Smooth muscle cell (in vitro differentiated cells): ENCODE results near the gene PPP6R2. TPM values are rescaled to one million over a fixed set of nuclear protein-coding genes. Genes with fewer than 3 reads are reported as not detected.
"Not testable (repeated sequence)": the region's sequence is repeated elsewhere in the genome, so short reads cannot be mapped to it uniquely, and the experiment has no call there.

Experiments used
- DNase-seq: peaks from one replicate; lab custom pipeline; 2025; ENCODE audit not compliant: unreplicated experiment; lab: John Stamatoyannopoulos, UW
- H2AFZ ChIP-seq: fragments of 200-600 bp; sonication (generic); 2 replicates; pipeline ENCODE4 v1.6.0; 2016; ENCODE audit warnings: antibody characterized with exemption, low read depth, mild to moderate bottlenecking
- H3F3A ChIP-seq: fragments of 200-600 bp; sonication (generic); 2 replicates; pipeline ENCODE4 v1.6.0; 2017; ENCODE audit warnings: antibody characterized with exemption, low read depth
- H3K27ac ChIP-seq: fragments of 200-600 bp; sonication (generic); 2 replicates; pipeline ENCODE4 v1.5.1; 2016; ENCODE audit warnings: low read depth, mild to moderate bottlenecking
- H3K27me3 ChIP-seq: fragments of 200-600 bp; sonication (generic); 2 replicates; pipeline ENCODE4 v1.6.1; 2016; ENCODE audit warnings: low read depth, mild to moderate bottlenecking
- H3K36me3 ChIP-seq: fragments of 200-600 bp; sonication (generic); 2 replicates; pipeline ENCODE4 v1.5.1; 2016; ENCODE audit warnings: low read depth
- H3K4me1 ChIP-seq: fragments of 200-600 bp; sonication (generic); 2 replicates; pipeline ENCODE4 v1.5.1; 2016; ENCODE audit warnings: low read depth
- H3K4me2 ChIP-seq: fragments of 200-600 bp; sonication (generic); 2 replicates; pipeline ENCODE4 v1.6.0; 2016; ENCODE audit warnings: mild to moderate bottlenecking
- H3K4me3 ChIP-seq: fragments of 200-600 bp; sonication (generic); 2 replicates; pipeline ENCODE4 v1.5.1; 2016; ENCODE audit warnings: mild to moderate bottlenecking
- H3K79me2 ChIP-seq: fragments of 200-600 bp; sonication (generic); 2 replicates; pipeline ENCODE4 v1.6.0; 2016; ENCODE audit warnings: low read depth, mild to moderate bottlenecking
- H3K9ac ChIP-seq: fragments of 200-600 bp; sonication (generic); 2 replicates; pipeline ENCODE4 v1.6.0; 2016; ENCODE audit warnings: low read depth
- H3K9me3 ChIP-seq: fragments of 200-600 bp; sonication (generic); replicated peaks from 2 replicates; pipeline ENCODE4 v1.5.1; 2016; ENCODE audit warnings: low read depth
- H4K20me1 ChIP-seq: fragments of 200-600 bp; sonication (generic); 2 replicates; pipeline ENCODE4 v1.6.0; 2016; ENCODE audit warnings: low read depth
- WGBS: methylation state at CpG from one replicate; pipeline ENCODE4 v1.1.7; 2016; ENCODE audit warnings: low lambda C conversion rate; 5-methylcytosine and 5-hydroxymethylcytosine counted together
- polyA plus RNA-seq: library from polyadenylated mRNA; unstranded; fragments of >200 nt; fragmentation: Nextera tagmentation; extraction: Ambion mirVana; gene quantifications from 2 replicates; pipeline ENCODE4 v1.2.1, GENCODE V29; 2016
- total RNA-seq: library from RNA; depleted of rRNA; stranded (reverse); fragments of >200 nt; gene quantifications from 2 replicates; pipeline ENCODE4 v1.2.3, GENCODE V29; 2014
- TF ChIP-seq, protein P1 (sequence below): fragments of 200-600 bp; sonication (generic); IDR thresholded peaks from 2 replicates; pipeline ENCODE4 v1.5.1; 2017; ENCODE audit warnings: borderline replicate concordance, mild to moderate bottlenecking, antibody characterized with exemption; ENCODE audit not compliant: insufficient read depth, poor library complexity, severe bottlenecking

The PPP6R2 gene
- total and polyA plus RNA-seq, 2 experiments from 2014 or later = 24.6 to 36.3 TPM

DNA sequence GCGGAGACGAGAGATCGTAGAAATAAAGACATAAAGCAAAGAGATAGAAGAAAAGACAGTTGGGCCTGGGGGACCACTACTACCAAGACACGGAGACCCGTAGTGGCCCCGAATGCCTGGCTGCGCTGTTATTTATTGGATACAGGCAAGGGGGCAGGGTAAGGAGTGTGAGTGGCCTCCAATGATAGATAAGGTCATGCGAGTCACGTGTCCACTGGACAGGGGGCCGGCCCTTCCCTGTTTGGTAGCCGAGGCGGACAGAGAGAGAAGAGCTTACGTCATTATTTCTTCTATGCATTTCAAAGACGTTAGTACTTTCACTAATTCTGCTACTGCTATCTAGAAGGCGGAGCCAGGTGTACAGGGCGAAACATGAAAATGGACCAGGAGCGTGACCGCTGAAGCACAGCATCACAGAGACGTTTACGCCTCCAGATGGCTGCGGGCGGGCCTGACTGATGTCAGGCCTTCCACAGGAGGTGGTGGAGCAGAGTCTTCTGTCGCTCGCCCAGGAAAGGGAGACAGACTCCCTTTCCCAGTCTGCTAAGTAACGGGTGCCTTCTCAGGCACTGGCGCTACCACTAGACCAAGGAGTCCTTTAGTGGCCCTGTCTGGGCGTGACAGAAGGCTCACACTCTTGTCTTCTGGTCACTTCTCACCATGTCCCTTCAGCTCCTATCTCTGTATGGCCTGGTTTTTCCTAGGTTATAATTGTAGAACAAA lies 24.8 kb downstream of the PPP6R2 start:
- Histone ChIP-seq H3K9ac (no peak overlapping the region), H3K4me2 (no peak overlapping the region), H3K4me3 (no peak overlapping the region), H2AFZ (no peak overlapping the region), H3K27ac (no peak overlapping the region), H3F3A (peaks cover 5% of the 10 kb centered on the region), H3K27me3 (no peaks in the 10 kb centered on the region), H3K4me1 (no peaks in the 10 kb centered on the region), H3K9me3 (no peaks in the 10 kb centered on the region), H3K79me2 (peaks cover 61% of the 10 kb centered on the region), H4K20me1 (peaks cover 78% of the 10 kb centered on the region), H3K36me3 (no peaks in the 10 kb centered on the region)
- no peak for DNase-seq
- TF ChIP-seq, protein P1, sequence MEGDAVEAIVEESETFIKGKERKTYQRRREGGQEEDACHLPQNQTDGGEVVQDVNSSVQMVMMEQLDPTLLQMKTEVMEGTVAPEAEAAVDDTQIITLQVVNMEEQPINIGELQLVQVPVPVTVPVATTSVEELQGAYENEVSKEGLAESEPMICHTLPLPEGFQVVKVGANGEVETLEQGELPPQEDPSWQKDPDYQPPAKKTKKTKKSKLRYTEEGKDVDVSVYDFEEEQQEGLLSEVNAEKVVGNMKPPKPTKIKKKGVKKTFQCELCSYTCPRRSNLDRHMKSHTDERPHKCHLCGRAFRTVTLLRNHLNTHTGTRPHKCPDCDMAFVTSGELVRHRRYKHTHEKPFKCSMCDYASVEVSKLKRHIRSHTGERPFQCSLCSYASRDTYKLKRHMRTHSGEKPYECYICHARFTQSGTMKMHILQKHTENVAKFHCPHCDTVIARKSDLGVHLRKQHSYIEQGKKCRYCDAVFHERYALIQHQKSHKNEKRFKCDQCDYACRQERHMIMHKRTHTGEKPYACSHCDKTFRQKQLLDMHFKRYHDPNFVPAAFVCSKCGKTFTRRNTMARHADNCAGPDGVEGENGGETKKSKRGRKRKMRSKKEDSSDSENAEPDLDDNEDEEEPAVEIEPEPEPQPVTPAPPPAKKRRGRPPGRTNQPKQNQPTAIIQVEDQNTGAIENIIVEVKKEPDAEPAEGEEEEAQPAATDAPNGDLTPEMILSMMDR = no peak
- 95% methylated on average over 27 of the region's 27 CpGs for WGBS

DNA sequence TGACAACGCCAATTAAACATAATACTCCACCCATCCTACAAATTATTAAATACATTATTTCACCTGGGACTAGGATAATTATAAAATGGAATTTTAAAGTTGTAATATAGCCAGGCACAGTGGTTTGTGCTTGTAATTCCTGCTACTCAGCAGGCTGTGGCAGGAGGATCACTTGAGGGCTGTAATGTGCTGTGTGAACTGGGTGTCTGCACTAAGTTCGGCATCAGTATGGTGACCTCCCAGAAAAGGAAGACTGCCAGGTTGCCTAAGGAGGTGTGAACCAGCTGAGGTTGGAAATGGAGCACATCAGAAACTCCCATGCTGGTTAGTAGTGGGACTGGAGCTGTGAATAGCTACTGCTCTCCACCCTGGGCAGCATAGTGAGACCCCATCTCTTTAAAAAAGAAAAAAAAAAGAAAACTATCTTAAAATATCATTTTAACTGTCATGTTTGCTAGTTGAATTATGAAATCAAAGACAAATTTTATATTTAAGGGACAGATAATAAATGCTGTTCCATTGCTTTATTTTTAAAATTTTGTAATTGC lies 28.0 kb downstream of the PPP6R2 start:
- TF ChIP-seq, protein P1 = no peak
- no peak overlapping the region for H3K9ac ChIP-seq

DNA sequence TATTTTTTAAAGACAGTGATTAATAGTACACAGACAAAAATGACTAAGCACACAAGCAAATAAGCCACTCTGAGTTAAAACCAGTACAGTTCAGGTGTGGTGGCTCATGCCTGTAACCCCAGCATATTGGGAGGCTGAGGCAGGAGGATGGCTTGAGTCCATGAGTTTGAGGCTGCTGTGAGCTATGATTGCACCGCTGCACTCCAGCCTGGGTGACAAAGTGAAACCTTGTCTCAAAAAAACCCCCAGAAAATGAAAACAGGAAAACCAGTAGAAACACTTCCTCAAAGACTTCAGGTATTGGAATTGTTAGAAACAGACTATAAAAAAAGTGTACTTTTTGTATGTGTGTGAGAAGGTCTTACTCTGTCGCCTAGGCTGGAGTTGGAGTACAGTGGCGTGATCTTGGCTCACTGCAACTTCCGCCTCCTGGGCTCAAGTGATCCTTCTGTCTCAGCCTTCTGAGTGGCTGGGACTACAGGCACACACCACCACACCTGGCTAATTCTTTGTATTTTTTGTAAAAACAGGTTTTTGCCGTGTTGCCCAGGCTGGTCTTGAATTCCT lies 33.0 kb downstream of the PPP6R2 start:
- no peak overlapping the region for H2AFZ ChIP-seq
- peaks cover 16% of the 10 kb centered on the region for H4K20me1 ChIP-seq
- H3K27me3 ChIP-seq = no peaks in the 10 kb centered on the region
- H3K9ac ChIP-seq = no peak overlapping the region
- no peak for DNase-seq
- peaks cover 9% of the 10 kb centered on the region for H3K36me3 ChIP-seq
- H3K79me2 ChIP-seq = peaks cover 10% of the 10 kb centered on the region
- TF ChIP-seq, protein P1 = no peak
- WGBS = 99% methylated on average over 5 of the region's 5 CpGs
- no peak overlapping the region for H3K27ac ChIP-seq
- no peaks in the 10 kb centered on the region for H3K9me3 ChIP-seq
- no peaks in the 10 kb centered on the region for H3K4me1 ChIP-seq
- no peaks in the 10 kb centered on the region for H3F3A ChIP-seq
- H3K4me2 ChIP-seq = no peak overlapping the region
- H3K4me3 ChIP-seq = no peak overlapping the region

More for the DNA sequence above, 28.0 kb downstream of the PPP6R2 start:
- H3K4me1 ChIP-seq = no peaks in the 10 kb centered on the region
- no peaks in the 10 kb centered on the region for H3K27me3 ChIP-seq
- H3K9me3 ChIP-seq = no peaks in the 10 kb centered on the region
- no peak overlapping the region for H3K27ac ChIP-seq
- DNase-seq = no peak
- 97% methylated on average over 2 of the region's 2 CpGs for WGBS
- peaks cover 32% of the 10 kb centered on the region for H3K79me2 ChIP-seq
- H3K36me3 ChIP-seq = peaks cover 9% of the 10 kb centered on the region
- H3F3A ChIP-seq = no peaks in the 10 kb centered on the region
- H2AFZ ChIP-seq = no peak overlapping the region
- no peak overlapping the region for H3K4me3 ChIP-seq
- peaks cover 47% of the 10 kb centered on the region for H4K20me1 ChIP-seq
- H3K4me2 ChIP-seq = no peak overlapping the region

DNA sequence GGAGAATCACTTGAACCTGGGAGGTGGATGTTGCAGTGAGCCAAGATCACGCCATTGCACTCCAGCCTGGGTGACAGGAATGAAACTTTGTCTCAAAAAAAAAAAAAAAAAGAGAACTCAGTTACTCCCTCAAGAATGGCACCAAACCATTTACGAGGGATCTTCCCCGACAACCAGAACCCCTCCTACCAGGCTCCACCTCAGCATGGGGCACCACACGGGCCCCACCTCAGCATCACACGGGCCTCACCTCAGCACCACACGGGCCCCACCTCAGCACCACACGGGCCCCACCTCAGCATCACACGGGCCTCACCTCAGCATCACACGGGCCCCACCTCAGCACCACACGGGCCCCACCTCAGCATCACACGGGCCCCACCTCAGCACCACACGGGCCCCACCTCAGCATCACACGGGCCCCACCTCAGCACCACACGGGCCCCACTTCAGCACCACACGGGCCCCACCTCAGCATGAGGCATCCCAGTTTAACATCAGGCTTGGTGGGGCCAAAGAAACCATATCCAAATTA lies 38.0 kb downstream of the PPP6R2 start:
- WGBS = 92% methylated on average over 13 of the region's 15 CpGs
- H3K4me3 ChIP-seq, H3K4me2 ChIP-seq, H3F3A ChIP-seq, DNase-seq, H3K4me1 ChIP-seq, H3K9ac ChIP-seq, H3K36me3 ChIP-seq, H3K9me3 ChIP-seq, H2AFZ ChIP-seq, H3K27me3 ChIP-seq, H3K27ac ChIP-seq: not testable (repeated sequence)
- Histone ChIP-seq H4K20me1 (peaks cover 39% of the 10 kb centered on the region), H3K79me2 (peaks cover 12% of the 10 kb centered on the region)
